Urinary bladder (tissue), 4 donors: ENCODE results near the gene GP1BA. TPM values are rescaled to one million over a fixed set of nuclear protein-coding genes. Genes with fewer than 3 reads are reported as not detected.
"Not testable (repeated sequence)": the region's sequence is repeated elsewhere in the genome, so short reads cannot be mapped to it uniquely, and the experiment has no call there.

Source experiments
- DNase-seq: peaks from one replicate; pipeline ENCODE4 v3.0.0-alpha.2; 2015; ENCODE audit errors: extremely low spot score
- H3K27ac ChIP-seq: one replicate; pipeline ENCODE4 v1.5.1; 2013; ENCODE audit warnings: low read depth, mild to moderate bottlenecking, moderate library complexity
- H3K36me3 ChIP-seq: one replicate; pipeline ENCODE4 v1.6.1; 2013; ENCODE audit warnings: mild to moderate bottlenecking, moderate library complexity; ENCODE audit not compliant: insufficient read depth
- H3K4me1 ChIP-seq: one replicate; pipeline ENCODE4 v1.6.1; 2013; ENCODE audit warnings: mild to moderate bottlenecking, moderate library complexity; ENCODE audit not compliant: insufficient read depth
- H3K4me3 ChIP-seq: one replicate; pipeline ENCODE4 v1.5.1; 2013; ENCODE audit warnings: low read depth, low read length
- WGBS: extraction: QIAGEN DNeasy Blood & Tissue Kit; methylation state at CpG from one replicate; pipeline ENCODE4 v1.1.7; 2013; 5-methylcytosine and 5-hydroxymethylcytosine counted together
- polyA plus RNA-seq: library from polyadenylated mRNA; stranded (reverse); fragments of 200-250 nt; gene quantifications from one replicate; pipeline ENCODE4 v1.2.3, GENCODE V29; 2013
- total RNA-seq: library from RNA; depleted of rRNA; stranded (reverse); fragments of >200 nt; gene quantifications from one replicate; pipeline ENCODE4 v1.2.3, GENCODE V29; 2014
- donor health status: healthy with polysubstance abuse.
- donor health status: healthy.

The GP1BA gene
- total and polyA plus RNA-seq, 2 donors: 0.04 TPM; not detected in 1

DNA sequence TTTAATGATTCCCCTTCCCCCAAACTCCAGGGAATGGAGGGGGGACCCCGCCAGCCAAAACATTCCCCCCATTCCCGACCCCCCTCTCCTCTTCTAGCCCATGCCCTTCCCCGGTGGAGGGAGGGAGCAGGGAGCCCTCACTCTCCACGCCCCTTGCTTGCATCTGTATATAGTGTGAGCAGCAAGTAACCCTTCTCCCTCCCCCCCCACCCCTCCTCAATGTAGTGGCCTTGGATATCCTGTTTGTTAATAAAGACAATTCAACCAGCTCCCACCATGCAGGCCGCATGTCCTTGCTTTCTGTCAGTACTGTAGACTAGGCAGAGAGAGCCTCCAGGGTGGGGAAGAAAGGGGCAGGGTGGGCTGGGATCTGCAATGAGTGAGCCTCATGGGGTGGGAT, 34.3 kb upstream of the GP1BA start:
- Histone ChIP-seq H3K4me3 (no peak overlapping the region), H3K36me3 (peaks cover 3% of the 10 kb centered on the region), H3K27ac (no peak overlapping the region), H3K4me1 (no peaks in the 10 kb centered on the region)
- WGBS: 89% methylated on average over 5 of the region's 5 CpGs
- no peak for DNase-seq

- 89% methylated on average over 8 of the region's 8 CpGs for WGBS
- no peak overlapping the region for H3K27ac ChIP-seq
- H3K4me1 ChIP-seq: no peaks in the 10 kb centered on the region
- no peak overlapping the region for H3K4me3 ChIP-seq
- no peak for DNase-seq
- H3K36me3 ChIP-seq: peaks cover 3% of the 10 kb centered on the region
Observed at GRCh38 chr17:4898351-4898750, 33.7 kb upstream of the GP1BA start.

DNA sequence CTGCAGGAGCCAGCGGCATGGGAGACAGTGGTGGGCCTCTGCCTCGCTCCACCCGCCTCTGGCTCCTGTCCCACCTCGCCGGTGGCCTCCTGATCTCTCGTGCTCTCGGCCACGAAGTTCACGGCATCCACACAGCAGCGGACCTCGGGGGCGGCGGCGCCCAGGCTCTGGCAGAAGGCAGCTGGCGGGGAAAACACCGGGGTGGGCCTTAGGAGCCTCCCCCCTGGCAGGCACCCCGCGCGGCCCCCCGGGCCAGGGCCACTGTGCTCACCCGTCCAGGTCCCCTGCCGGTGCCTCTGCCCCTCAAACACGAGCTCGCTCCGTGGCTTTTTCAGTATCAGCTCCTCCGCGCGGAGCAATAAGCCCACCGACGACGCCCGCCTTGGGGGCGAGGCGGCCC, 33.1 kb upstream of the GP1BA start:
- WGBS: 17% methylated on average over 34 of the region's 34 CpGs
- H3K4me3 ChIP-seq: peak overlapping the region; percentile 20
- H3K4me1 ChIP-seq: no peaks in the 10 kb centered on the region
- DNase-seq: no peak
- peaks cover 3% of the 10 kb centered on the region for H3K36me3 ChIP-seq
- H3K27ac ChIP-seq: no peak overlapping the region

GRCh38 chr17:4899341-4900230, 32.5 kb upstream of the GP1BA start, which contains the start of gene C17orf107:
C17orf107 (plus strand) TSS chr17:4899536; CDS start chr17:4899763, 227 bp downstream.
- Histone ChIP-seq H3K4me3 (peak within 1 kb of the TSS; percentile 20), H3K4me1 (no peaks in the 10 kb centered on the region), H3K27ac (no peak within 1 kb of the TSS), H3K36me3 (peaks cover 3% of the 10 kb centered on the region)
- DNase-seq: peak; percentile 59
- WGBS: 10% methylated on average over 60 of the region's 60 CpGs

- peaks cover 3% of the 10 kb centered on the region for H3K36me3 ChIP-seq
- H3K27ac ChIP-seq: no peak overlapping the region
- no peak for DNase-seq
- no peaks in the 10 kb centered on the region for H3K4me1 ChIP-seq
- H3K4me3 ChIP-seq: no peak overlapping the region
- 29% methylated on average over 65 of the region's 65 CpGs for WGBS
Observed at GRCh38 chr17:4900231-4901107, 31.6 kb upstream of the GP1BA start.

DNA sequence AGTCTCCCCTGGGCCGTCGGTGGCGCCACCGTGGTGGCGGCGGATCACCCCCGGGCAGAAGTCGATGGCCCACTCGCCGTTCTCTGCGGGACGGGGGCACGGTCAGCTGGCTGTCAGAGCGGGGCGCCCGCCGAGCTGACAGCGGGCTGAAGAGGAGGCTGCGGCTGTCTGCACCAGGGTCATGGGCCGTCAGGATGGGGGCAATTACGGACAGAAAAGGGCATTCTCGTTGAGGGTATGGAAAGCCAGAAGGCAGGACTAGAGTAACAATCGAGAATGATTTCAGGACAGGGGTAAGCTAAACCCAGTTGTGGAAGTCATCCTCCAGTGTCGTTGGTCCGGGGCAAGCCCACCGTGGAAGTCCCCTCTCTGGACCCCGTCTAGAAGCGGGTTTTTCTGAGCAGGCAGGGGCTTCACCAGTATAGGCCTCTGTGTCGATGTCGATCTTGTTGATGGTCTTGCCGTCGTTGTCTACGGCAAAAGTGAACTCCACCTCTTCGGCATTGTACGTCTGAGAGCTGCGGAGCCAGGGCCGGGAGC, 30.9 kb upstream of the GP1BA start:
- Histone ChIP-seq H3K4me3 (no peak overlapping the region), H3K36me3 (no peaks in the 10 kb centered on the region), H3K4me1 (no peaks in the 10 kb centered on the region), H3K27ac (no peak overlapping the region)
- DNase-seq: no peak
- 53% methylated on average over 37 of the region's 37 CpGs for WGBS

GRCh38 chr17:4901648-4902344, 30.3 kb upstream of the GP1BA start:
- Histone ChIP-seq H3K4me1 (no peaks in the 10 kb centered on the region), H3K27ac (no peak overlapping the region), H3K4me3 (no peak overlapping the region), H3K36me3 (no peaks in the 10 kb centered on the region)
- DNase-seq: no peak
- 43% methylated on average over 48 of the region's 48 CpGs for WGBS

DNA sequence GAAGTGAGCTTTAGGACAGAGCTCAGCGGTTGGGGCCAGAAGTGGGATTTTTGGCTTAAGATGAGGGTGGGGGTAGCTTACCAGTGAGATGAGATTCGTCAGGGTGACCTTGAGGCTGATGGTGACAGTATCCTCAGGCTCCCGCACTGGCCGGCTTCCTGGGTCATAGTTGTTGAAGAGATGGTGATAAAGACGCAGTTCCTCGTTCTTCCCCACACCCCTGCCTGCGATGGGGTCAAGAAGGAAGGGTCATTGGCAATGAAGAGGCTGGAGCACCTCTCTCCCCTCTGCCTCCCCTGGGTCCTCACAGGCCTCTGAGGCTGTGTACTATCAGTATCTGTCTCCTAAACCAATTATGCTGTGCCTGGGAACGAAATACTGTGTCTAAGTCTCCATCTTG, 29.5 kb upstream of the GP1BA start:
- H3K4me1 ChIP-seq: no peaks in the 10 kb centered on the region
- WGBS: 68% methylated on average over 8 of the region's 8 CpGs
- H3K27ac ChIP-seq: no peak overlapping the region
- no peak for DNase-seq
- no peak overlapping the region for H3K4me3 ChIP-seq
- no peaks in the 10 kb centered on the region for H3K36me3 ChIP-seq

DNA sequence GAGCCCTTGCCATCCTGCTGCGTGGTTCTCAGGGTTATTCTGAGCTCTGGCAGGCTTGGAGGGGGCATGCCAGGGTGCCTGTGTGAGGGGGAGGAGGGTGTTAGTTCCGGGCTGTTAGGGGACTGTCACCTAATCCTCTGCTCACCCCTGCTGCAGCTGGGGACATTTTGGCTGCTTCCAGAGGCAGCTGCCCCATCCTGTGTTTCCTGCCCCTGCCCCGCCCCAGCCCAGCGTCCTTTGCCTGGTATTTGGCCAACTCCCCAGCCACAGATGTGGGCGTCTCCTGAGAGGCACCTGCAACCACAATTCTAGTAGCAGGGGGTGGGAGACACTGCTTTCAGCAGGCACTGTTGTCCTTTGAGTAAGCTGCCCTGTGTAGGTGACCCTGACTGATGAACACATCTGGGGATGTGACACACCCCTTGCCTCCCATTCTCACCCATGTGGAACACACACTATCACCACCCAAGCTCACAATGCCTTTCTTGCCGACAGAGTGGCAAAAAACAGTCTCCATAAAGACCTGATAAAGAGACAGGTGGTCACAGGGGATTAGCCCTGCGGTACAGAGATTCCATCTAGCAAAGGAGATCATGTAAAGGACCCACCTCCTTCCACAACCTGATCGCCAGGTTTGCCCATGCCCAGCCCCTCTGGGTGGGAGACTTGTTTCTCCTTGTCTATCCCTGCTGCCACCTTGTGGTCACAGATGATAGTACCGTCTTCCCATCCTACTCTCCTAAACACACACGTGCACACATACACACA, 28.8 kb upstream of the GP1BA start, which contains the start of gene CHRNE:
Gene CHRNE (minus strand): TSS at position 48 of the 768 bp plus-strand sequence. CDS start 35 bp downstream, at position 13.
- Histone ChIP-seq H3K27ac (no peak within 1 kb of the TSS), H3K36me3 (no peaks in the 10 kb centered on the region), H3K4me1 (no peaks in the 10 kb centered on the region), H3K4me3 (no peak within 1 kb of the TSS)
- no peak for DNase-seq
- 21% methylated on average over 10 of the region's 10 CpGs for WGBS

GRCh38 chr17:4906642-4907041, 25.4 kb upstream of the GP1BA start:
- not testable (repeated sequence) for H3K4me1 ChIP-seq, DNase-seq, H3K27ac ChIP-seq, H3K36me3 ChIP-seq, H3K4me3 ChIP-seq

- Histone ChIP-seq H3K4me3 (no peak overlapping the region), H3K27ac (no peak overlapping the region), H3K4me1 (no peaks in the 10 kb centered on the region), H3K36me3 (no peaks in the 10 kb centered on the region)
- WGBS: 43% methylated on average over 10 of the region's 10 CpGs
- DNase-seq: no peak
Observed at GRCh38 chr17:4908301-4908700, 23.8 kb upstream of the GP1BA start.

DNA sequence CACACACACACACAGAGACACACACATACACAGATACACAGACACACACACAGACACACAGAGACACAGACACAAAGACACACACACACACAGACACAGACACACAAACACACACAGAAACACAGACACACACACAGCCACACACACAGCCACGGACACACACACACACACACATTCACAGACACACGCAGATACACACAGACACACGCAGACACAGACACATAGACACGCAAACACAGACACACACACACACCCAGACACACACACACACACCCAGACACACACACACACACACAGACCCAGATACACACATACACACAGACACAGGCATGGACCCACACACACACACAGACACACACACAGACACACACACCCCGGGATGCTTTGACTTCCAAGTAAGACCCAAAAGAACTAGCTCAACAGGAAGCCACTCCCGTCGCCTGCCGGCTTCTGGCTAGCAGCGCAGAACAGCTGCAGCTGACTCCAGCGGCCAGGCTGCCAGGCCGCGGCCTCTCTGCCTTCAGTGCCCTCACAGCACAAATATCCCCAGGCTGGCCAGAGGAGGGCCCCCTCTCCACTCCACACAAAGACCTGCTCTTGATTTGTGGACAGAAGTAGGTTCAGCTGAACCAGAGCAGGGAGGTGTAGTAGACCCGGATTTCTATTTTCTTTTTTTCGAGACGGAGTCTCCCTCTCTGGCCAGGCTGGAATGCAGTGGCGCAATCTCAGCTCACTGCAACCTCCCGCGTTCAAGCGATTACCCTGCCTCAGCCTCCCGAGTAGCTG, 23.2 kb upstream of the GP1BA start:
- Histone ChIP-seq H3K27ac (no peak overlapping the region), H3K4me3 (no peak overlapping the region), H3K4me1 (no peaks in the 10 kb centered on the region), H3K36me3 (no peaks in the 10 kb centered on the region)
- WGBS: 20% methylated on average over 20 of the region's 20 CpGs
- DNase-seq: peak; percentile 52
